ENCODE data around the gene PSAP.

The PSAP gene

DNA sequence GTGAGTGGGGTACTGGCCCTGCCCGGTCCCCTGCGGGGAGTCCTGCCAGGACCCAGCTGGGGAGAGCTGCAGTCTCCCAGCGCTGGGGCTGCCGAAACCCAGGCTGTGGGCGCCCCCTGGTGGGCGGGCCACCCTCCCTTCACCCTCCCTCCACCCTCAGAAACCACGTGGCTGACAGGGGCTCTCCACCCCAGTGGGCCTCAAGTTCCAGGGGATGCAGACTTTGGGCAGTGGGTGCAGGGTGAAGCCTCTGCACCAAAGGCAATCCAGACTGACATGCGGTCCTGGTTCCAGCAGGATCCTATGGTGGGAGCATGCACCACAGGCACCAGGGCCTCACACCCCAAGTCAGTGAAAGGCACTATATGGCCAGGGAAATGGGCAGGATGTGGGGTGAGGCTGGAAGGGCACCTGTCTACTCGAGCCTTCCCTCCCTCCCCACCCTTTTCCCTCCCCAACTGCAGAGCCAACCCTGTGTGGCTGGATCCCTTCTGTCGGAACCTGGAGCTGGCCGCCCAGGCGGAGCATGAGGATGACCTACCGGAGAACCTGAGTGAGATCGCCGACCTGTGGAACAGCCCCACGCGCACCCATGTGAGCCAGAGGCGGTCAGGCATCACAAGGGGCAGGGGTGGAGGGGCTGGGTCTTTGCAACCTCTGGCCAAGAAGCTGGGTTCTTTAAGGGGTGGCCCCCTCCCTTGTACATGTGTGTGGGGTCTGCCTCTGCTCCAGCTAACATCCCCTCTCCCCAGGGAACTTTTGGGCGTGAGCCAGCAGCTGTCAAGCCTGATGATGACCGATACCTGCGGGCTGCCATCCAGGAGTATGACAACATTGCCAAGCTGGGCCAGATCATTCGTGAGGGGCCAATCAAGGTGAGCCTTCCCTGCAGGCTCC is 38.8 kb downstream of the PSAP start:
- H3K27me3 ChIP-seq (ENCODE audit: low read length), result no peaks in the 10 kb centered on the region
- H3K4me2 ChIP-seq (ENCODE audit: low read depth, low read length, poor library complexity, severe bottlenecking), result no peak overlapping the region
- H3K79me2 ChIP-seq (ENCODE audit: insufficient read depth, low read length), result no peaks in the 10 kb centered on the region
- H3F3A ChIP-seq (ENCODE audit: insufficient read depth), result no peaks in the 10 kb centered on the region
- no peak overlapping the region for H3K4me3 ChIP-seq (ENCODE audit: insufficient read depth, low read length, poor library complexity, severe bottlenecking)
- no peaks in the 10 kb centered on the region for H3K9me2 ChIP-seq (replicated peaks; ENCODE audit: insufficient read depth, low read length)
- no peaks in the 10 kb centered on the region for H3K9me3 ChIP-seq (ENCODE audit: insufficient read depth, low read length)
- no peak overlapping the region for H3K27ac ChIP-seq (ENCODE audit: low read depth, low read length)
- H3K36me3 ChIP-seq (ENCODE audit: low read length), result no peaks in the 10 kb centered on the region
- TF ChIP-seq, protein P1, sequence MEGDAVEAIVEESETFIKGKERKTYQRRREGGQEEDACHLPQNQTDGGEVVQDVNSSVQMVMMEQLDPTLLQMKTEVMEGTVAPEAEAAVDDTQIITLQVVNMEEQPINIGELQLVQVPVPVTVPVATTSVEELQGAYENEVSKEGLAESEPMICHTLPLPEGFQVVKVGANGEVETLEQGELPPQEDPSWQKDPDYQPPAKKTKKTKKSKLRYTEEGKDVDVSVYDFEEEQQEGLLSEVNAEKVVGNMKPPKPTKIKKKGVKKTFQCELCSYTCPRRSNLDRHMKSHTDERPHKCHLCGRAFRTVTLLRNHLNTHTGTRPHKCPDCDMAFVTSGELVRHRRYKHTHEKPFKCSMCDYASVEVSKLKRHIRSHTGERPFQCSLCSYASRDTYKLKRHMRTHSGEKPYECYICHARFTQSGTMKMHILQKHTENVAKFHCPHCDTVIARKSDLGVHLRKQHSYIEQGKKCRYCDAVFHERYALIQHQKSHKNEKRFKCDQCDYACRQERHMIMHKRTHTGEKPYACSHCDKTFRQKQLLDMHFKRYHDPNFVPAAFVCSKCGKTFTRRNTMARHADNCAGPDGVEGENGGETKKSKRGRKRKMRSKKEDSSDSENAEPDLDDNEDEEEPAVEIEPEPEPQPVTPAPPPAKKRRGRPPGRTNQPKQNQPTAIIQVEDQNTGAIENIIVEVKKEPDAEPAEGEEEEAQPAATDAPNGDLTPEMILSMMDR (IDR thresholded peaks at IDR 0.05; ENCODE audit: insufficient read depth, low read length, poor library complexity, severe bottlenecking), result peak; percentile 94
- TF ChIP-seq EZH2phosphoT487 (conservative IDR thresholded peaks at IDR 0.05; ENCODE audit: low read length), result no peak
- no peaks in the 10 kb centered on the region for H4K20me1 ChIP-seq (ENCODE audit: low read depth, low read length)
- H3K9ac ChIP-seq (ENCODE audit: low read length), result no peak overlapping the region
- no peak overlapping the region for H2AFZ ChIP-seq (ENCODE audit: low read depth, low read length, severe bottlenecking)

DNA sequence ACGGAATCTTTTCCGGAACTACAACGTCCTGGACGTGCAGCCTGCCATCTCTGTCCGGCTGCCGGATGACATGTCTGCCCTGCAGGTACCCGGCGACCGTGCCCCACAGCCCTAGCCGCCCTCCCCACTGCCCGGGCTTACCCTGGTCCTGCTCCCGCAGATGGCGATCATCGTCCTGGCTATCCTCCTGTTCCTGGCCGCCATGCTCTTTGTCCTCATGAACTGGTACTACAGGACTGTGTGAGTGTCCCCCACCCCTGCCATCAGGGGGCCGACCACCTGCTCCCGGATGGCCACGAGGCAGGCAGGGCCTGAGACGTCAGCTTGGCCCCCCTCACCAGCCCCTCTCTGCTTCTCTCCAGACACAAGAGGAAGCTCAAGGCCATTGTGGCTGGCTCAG is 39.7 kb downstream of the PSAP start:
- no peaks in the 10 kb centered on the region for H3K36me3 ChIP-seq (ENCODE audit: low read length)
- no peak overlapping the region for H3K9ac ChIP-seq (ENCODE audit: low read length)
- H3K27me3 ChIP-seq (ENCODE audit: low read length), result no peaks in the 10 kb centered on the region
- TF ChIP-seq EZH2phosphoT487 (conservative IDR thresholded peaks at IDR 0.05; ENCODE audit: low read length), result no peak
- TF ChIP-seq, protein P1 (IDR thresholded peaks at IDR 0.05; ENCODE audit: insufficient read depth, low read length, poor library complexity, severe bottlenecking), result no peak
- no peaks in the 10 kb centered on the region for H3K9me3 ChIP-seq (ENCODE audit: insufficient read depth, low read length)
- H3F3A ChIP-seq (ENCODE audit: insufficient read depth), result no peaks in the 10 kb centered on the region
- no peaks in the 10 kb centered on the region for H3K79me2 ChIP-seq (ENCODE audit: insufficient read depth, low read length)
- no peaks in the 10 kb centered on the region for H3K9me2 ChIP-seq (replicated peaks; ENCODE audit: insufficient read depth, low read length)
- H4K20me1 ChIP-seq (ENCODE audit: low read depth, low read length), result no peaks in the 10 kb centered on the region
- no peak overlapping the region for H3K4me3 ChIP-seq (ENCODE audit: insufficient read depth, low read length, poor library complexity, severe bottlenecking)
- H3K27ac ChIP-seq (ENCODE audit: low read depth, low read length), result no peak overlapping the region
- H3K4me2 ChIP-seq (ENCODE audit: low read depth, low read length, poor library complexity, severe bottlenecking), result no peak overlapping the region
- H2AFZ ChIP-seq (ENCODE audit: low read depth, low read length, severe bottlenecking), result no peak overlapping the region

DNA sequence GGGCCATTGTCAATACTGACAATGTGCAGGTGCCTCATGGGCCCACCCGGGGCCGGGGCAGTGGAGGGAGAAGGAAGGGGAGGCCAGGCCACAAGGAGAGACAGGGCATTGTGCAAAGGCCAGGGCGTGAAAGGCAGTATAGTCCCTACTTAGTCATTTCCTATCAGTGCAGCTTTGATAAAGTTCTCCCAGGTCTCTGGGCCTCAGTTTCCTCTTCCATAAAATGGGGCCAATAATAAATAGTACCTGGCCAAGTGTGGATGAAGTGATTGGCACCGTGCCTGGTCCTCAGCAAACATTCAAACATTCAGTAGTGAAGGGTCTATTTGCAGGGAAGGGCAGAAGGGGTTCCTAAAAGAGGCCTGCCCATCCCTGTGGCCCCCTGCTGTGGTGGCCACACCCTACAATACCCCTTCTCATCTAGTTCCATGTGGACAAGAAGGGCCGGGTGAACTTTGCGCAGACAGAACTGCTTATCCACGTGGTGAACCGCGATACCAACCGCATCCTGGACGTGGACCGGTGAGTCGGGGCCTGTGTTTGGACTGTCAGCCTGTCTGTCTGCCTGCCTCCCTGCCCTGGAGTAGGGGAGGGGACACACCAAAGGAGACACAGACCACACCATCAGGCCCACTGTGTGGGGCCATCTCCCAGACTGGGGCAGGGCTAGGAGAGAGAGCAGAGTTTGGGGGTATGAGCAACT is 40.9 kb downstream of the PSAP start:
- H3K9me3 ChIP-seq (ENCODE audit: insufficient read depth, low read length), result no peaks in the 10 kb centered on the region
- H3K27ac ChIP-seq (ENCODE audit: low read depth, low read length), result no peak overlapping the region
- no peak overlapping the region for H2AFZ ChIP-seq (ENCODE audit: low read depth, low read length, severe bottlenecking)
- H3K4me3 ChIP-seq (ENCODE audit: insufficient read depth, low read length, poor library complexity, severe bottlenecking), result no peak overlapping the region
- no peaks in the 10 kb centered on the region for H3K36me3 ChIP-seq (ENCODE audit: low read length)
- H3K79me2 ChIP-seq (ENCODE audit: insufficient read depth, low read length), result no peaks in the 10 kb centered on the region
- H3K27me3 ChIP-seq (ENCODE audit: low read length), result no peaks in the 10 kb centered on the region
- no peak overlapping the region for H3K9ac ChIP-seq (ENCODE audit: low read length)
- TF ChIP-seq, protein P1 (IDR thresholded peaks at IDR 0.05; ENCODE audit: insufficient read depth, low read length, poor library complexity, severe bottlenecking), result no peak
- no peak for TF ChIP-seq EZH2phosphoT487 (conservative IDR thresholded peaks at IDR 0.05; ENCODE audit: low read length)
- no peaks in the 10 kb centered on the region for H4K20me1 ChIP-seq (ENCODE audit: low read depth, low read length)
- H3K4me2 ChIP-seq (ENCODE audit: low read depth, low read length, poor library complexity, severe bottlenecking), result no peak overlapping the region
- no peaks in the 10 kb centered on the region for H3F3A ChIP-seq (ENCODE audit: insufficient read depth)
- H3K9me2 ChIP-seq (replicated peaks; ENCODE audit: insufficient read depth, low read length), result no peaks in the 10 kb centered on the region

Measured in SU-DHL-6 (cell line).